ENCODE measurements around the gene ACOT13.

The ACOT13 gene

DNA sequence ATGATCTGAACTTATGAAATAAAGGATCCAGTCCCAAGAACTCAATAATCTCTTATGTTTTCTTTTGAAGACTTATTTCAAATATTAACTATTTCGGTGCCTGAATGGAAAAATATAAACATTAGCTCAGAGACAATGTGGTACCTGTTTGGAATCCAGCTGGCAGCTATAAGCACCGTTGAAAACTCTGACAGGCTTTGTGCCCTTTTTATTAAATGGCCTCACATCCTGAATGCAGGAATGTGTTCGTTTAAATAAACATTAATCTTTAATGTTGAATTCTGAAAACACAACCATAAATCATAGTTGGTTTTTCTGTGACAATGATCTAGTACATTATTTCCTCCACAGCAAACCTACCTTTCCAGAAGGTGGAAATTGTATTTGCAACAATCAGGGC is 16.5 kb upstream of the ACOT13 start:
- no peak overlapping the region for H3K4me2 ChIP-seq (ENCODE audit: insufficient read depth, low read length, poor library complexity, severe bottlenecking)
- H3K23ac ChIP-seq (ENCODE audit: low read depth, low read length, poor library complexity), result no peak overlapping the region
- no peak overlapping the region for H2AK5ac ChIP-seq (ENCODE audit: low read depth, low read length)
- peaks cover 6 to 65% of the 10 kb centered on the region in 2 donors for H3K36me3 ChIP-seq (replicated peaks in 1 of 2; ENCODE audit: control insufficient read depth in 2 of 2, insufficient read depth in 2 of 2, low read length in 2 of 2)
- no peak overlapping the region for H2BK5ac ChIP-seq (ENCODE audit: low read length)
- H3K4me3 ChIP-seq (ENCODE audit: low read length in 2 of 2), result no peak overlapping the region
- no peak for DNase-seq (ENCODE audit: low spot score)
- H2BK15ac ChIP-seq (ENCODE audit: low read length), result no peak overlapping the region
- H3K79me1 ChIP-seq (ENCODE audit: low read depth, low read length), result peaks cover 2% of the 10 kb centered on the region
- H3K27ac ChIP-seq (replicated peaks; ENCODE audit: low read length), result no peak overlapping the region
- H2AFZ ChIP-seq (ENCODE audit: low read length), result no peak overlapping the region
- H3K4me1 ChIP-seq (ENCODE audit: control insufficient read depth in 2 of 2, insufficient read depth in 1 of 2, low read depth in 1 of 2, low read length in 2 of 2), result peaks cover 4 to 8% of the 10 kb centered on the region in 2 donors
- H3K18ac ChIP-seq (ENCODE audit: low read length), result no peak overlapping the region
- H4K8ac ChIP-seq (ENCODE audit: low read depth, low read length), result no peak overlapping the region
- no peak overlapping the region for H2BK120ac ChIP-seq (ENCODE audit: low read depth, low read length)
- no peak overlapping the region for H3K9ac ChIP-seq (ENCODE audit: low read depth, low read length, poor library complexity)
- H3K14ac ChIP-seq (ENCODE audit: low read length), result no peak overlapping the region
- H3K27me3 ChIP-seq (ENCODE audit: control insufficient read depth in 3 of 3, insufficient read depth in 3 of 3, low read depth in 1 of 3, low read length in 3 of 3), result peaks cover under 1 to 2% (median 1%) of the 10 kb centered on the region in 3 experiments
- H3K9me3 ChIP-seq (replicated peaks in 1 of 2; ENCODE audit: control insufficient read depth in 2 of 2, insufficient read depth in 1 of 2, low read depth in 1 of 2, low read length in 2 of 2), result no peaks in the 10 kb centered on the region
- no peak overlapping the region for H3K4ac ChIP-seq (ENCODE audit: low read length)
- H2BK12ac ChIP-seq (ENCODE audit: low read length), result no peak overlapping the region
- H4K91ac ChIP-seq (ENCODE audit: low read depth, low read length, poor library complexity), result no peak overlapping the region
- no CpG with 5 or more reads among the region's 3 CpGs for WGBS, 2 donors (ENCODE audit: extremely low coverage in 2 of 2, insufficient read length in 2 of 2, insufficient replicate concordance in 1 of 2)

DNA sequence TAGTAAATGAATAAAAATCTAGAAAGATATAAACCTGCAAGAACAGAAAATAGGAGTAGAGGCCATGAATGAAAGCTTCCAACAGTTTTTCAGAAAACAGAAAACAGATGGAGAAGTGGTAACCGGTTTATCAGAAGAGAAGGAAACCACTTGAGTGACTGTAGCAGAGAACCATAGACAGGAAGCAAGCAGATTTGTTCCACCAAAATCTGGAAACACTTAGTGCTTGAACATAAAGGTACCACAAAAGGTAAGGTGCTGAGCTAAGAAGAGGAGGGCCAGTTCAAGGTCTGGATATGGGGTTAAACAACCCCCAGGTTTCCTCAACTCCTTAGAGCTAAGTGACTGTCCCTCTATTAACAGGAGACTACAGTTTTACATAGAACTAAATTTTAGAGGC is 11.7 kb upstream of the ACOT13 start:
- no peak overlapping the region for H3K9ac ChIP-seq (ENCODE audit: low read depth, low read length, poor library complexity)
- no peak overlapping the region for H2BK5ac ChIP-seq (ENCODE audit: low read length)
- H3K4me3 ChIP-seq (ENCODE audit: low read length in 2 of 2), result no peak overlapping the region
- peaks cover 2% of the 10 kb centered on the region for H3K79me1 ChIP-seq (ENCODE audit: low read depth, low read length)
- H3K27me3 ChIP-seq (ENCODE audit: control insufficient read depth in 3 of 3, insufficient read depth in 3 of 3, low read depth in 1 of 3, low read length in 3 of 3), result no peaks in the 10 kb centered on the region
- no peak overlapping the region for H3K4me2 ChIP-seq (ENCODE audit: insufficient read depth, low read length, poor library complexity, severe bottlenecking)
- no peak overlapping the region for H2AK5ac ChIP-seq (ENCODE audit: low read depth, low read length)
- no peak overlapping the region for H3K14ac ChIP-seq (ENCODE audit: low read length)
- no peak overlapping the region for H3K27ac ChIP-seq (replicated peaks; ENCODE audit: low read length)
- H3K23ac ChIP-seq (ENCODE audit: low read depth, low read length, poor library complexity), result no peak overlapping the region
- no CpG with 5 or more reads among the region's 1 CpG for WGBS, 2 donors (ENCODE audit: extremely low coverage in 2 of 2, insufficient read length in 2 of 2, insufficient replicate concordance in 1 of 2)
- H3K4ac ChIP-seq (ENCODE audit: low read length), result no peak overlapping the region
- H2BK120ac ChIP-seq (ENCODE audit: low read depth, low read length), result no peak overlapping the region
- H4K91ac ChIP-seq (ENCODE audit: low read depth, low read length, poor library complexity), result no peak overlapping the region
- no peaks in the 10 kb centered on the region for H3K4me1 ChIP-seq (ENCODE audit: control insufficient read depth in 2 of 2, insufficient read depth in 1 of 2, low read depth in 1 of 2, low read length in 2 of 2)
- H4K8ac ChIP-seq (ENCODE audit: low read depth, low read length), result no peak overlapping the region
- DNase-seq (ENCODE audit: low spot score), result no peak
- peaks cover 9 to 98% of the 10 kb centered on the region in 2 donors for H3K36me3 ChIP-seq (replicated peaks in 1 of 2; ENCODE audit: control insufficient read depth in 2 of 2, insufficient read depth in 2 of 2, low read length in 2 of 2)
- no peak overlapping the region for H2AFZ ChIP-seq (ENCODE audit: low read length)
- H3K9me3 ChIP-seq (replicated peaks in 1 of 2; ENCODE audit: control insufficient read depth in 2 of 2, insufficient read depth in 1 of 2, low read depth in 1 of 2, low read length in 2 of 2), result no peaks in the 10 kb centered on the region
- no peak overlapping the region for H3K18ac ChIP-seq (ENCODE audit: low read length)
- H2BK12ac ChIP-seq (ENCODE audit: low read length), result no peak overlapping the region
- H2BK15ac ChIP-seq (ENCODE audit: low read length), result no peak overlapping the region

DNA sequence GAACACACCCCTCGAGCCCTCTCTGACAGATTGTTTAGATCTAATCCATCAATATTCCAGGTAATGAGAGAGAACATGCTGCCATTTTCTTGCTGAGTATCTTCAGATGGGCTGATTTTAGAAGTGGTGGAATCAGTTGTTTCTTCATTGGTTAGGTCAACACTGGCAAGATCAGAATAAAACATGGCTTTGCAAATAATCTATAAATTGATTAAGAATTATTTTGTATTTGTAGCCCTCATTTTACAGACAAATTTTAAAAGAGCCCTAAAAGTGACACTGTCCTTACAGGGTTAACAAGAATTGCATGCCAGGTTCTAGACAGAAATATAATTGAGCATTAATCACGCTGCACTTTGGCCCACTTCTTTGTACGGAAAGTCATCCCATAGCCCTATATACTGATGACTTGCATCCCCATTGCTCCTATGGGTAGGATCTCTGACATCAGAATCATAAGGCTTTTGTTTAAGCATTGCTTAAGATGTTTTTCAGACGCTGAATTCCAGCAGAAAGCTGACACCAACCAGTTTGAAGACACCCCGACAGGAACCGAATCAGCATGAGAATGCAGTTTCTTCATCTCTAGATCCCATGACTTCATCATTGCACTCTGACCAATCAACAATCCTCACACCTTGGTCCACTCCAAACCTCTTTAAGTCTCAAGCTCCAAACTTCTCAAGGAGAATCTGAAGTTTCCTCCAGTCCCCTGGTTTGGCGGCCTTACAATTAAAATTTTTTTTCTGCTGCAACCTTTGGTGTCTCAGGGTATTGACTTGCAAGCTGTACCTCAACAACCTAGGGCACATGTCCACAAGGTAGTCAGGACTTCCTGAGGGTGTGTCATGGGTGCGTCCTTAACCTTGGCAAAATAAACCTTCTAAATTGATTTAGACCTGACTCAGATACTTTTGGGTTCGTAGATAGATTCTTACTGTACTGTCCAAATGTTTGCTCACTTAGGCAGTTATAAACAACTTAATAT is 8.0 kb upstream of the ACOT13 start:
- WGBS, 2 donors (ENCODE audit: extremely low coverage in 2 of 2, insufficient read length in 2 of 2, insufficient replicate concordance in 1 of 2), result no CpG with 5 or more reads among the region's 9 CpGs
- H3K27ac ChIP-seq (replicated peaks; ENCODE audit: low read length), result no peak overlapping the region
- H3K18ac ChIP-seq (ENCODE audit: low read length), result no peak overlapping the region
- no peak overlapping the region for H2AK5ac ChIP-seq (ENCODE audit: low read depth, low read length)
- H3K27me3 ChIP-seq (ENCODE audit: control insufficient read depth in 3 of 3, insufficient read depth in 3 of 3, low read depth in 1 of 3, low read length in 3 of 3), result no peaks in the 10 kb centered on the region
- no peak overlapping the region for H4K8ac ChIP-seq (ENCODE audit: low read depth, low read length)
- no peak overlapping the region for H2BK15ac ChIP-seq (ENCODE audit: low read length)
- no peak overlapping the region for H3K4me2 ChIP-seq (ENCODE audit: insufficient read depth, low read length, poor library complexity, severe bottlenecking)
- no peaks in the 10 kb centered on the region for H3K79me1 ChIP-seq (ENCODE audit: low read depth, low read length)
- H3K9ac ChIP-seq (ENCODE audit: low read depth, low read length, poor library complexity), result no peak overlapping the region
- H3K4ac ChIP-seq (ENCODE audit: low read length), result no peak overlapping the region
- H3K4me3 ChIP-seq (ENCODE audit: low read length in 2 of 2), result no peak overlapping the region
- no peak overlapping the region for H2BK5ac ChIP-seq (ENCODE audit: low read length)
- H2BK12ac ChIP-seq (ENCODE audit: low read length), result no peak overlapping the region
- no peaks in the 10 kb centered on the region for H3K9me3 ChIP-seq (replicated peaks in 1 of 2; ENCODE audit: control insufficient read depth in 2 of 2, insufficient read depth in 1 of 2, low read depth in 1 of 2, low read length in 2 of 2)
- H3K36me3 ChIP-seq (replicated peaks in 1 of 2; ENCODE audit: control insufficient read depth in 2 of 2, insufficient read depth in 2 of 2, low read length in 2 of 2), result peaks cover 8 to 96% of the 10 kb centered on the region in 2 donors
- H2BK120ac ChIP-seq (ENCODE audit: low read depth, low read length), result no peak overlapping the region
- no peak overlapping the region for H3K23ac ChIP-seq (ENCODE audit: low read depth, low read length, poor library complexity)
- DNase-seq (ENCODE audit: low spot score), result no peak
- H3K4me1 ChIP-seq (ENCODE audit: control insufficient read depth in 2 of 2, insufficient read depth in 1 of 2, low read depth in 1 of 2, low read length in 2 of 2), result peaks cover 0 to 7% of the 10 kb centered on the region in 2 donors
- no peak overlapping the region for H4K91ac ChIP-seq (ENCODE audit: low read depth, low read length, poor library complexity)
- H2AFZ ChIP-seq (ENCODE audit: low read length), result no peak overlapping the region
- no peak overlapping the region for H3K14ac ChIP-seq (ENCODE audit: low read length)

DNA sequence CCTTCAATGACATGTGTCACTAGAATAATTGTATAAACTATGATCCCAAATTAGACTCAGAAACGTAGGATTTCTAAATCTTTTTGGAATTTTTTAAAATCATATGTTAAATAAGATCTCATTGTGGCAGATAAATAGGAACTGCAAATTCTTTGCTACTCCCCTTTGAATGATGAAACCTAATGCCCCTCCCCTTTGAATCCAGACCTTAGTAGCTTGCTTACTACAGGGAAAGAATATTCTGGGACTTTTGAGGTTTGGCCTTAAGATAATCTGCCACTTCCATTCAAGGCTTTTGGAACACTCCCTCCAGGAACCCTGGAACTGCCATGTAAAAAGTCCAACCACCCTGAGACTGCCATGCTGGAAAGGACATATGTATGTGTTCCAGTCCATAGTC is 7.3 kb upstream of the ACOT13 start:
- H4K91ac ChIP-seq (ENCODE audit: low read depth, low read length, poor library complexity), result no peak overlapping the region
- H3K9me3 ChIP-seq (replicated peaks in 1 of 2; ENCODE audit: control insufficient read depth in 2 of 2, insufficient read depth in 1 of 2, low read depth in 1 of 2, low read length in 2 of 2), result no peaks in the 10 kb centered on the region
- no peak overlapping the region for H2AFZ ChIP-seq (ENCODE audit: low read length)
- no peak overlapping the region for H3K4ac ChIP-seq (ENCODE audit: low read length)
- H2BK120ac ChIP-seq (ENCODE audit: low read depth, low read length), result no peak overlapping the region
- H3K4me3 ChIP-seq (ENCODE audit: low read length in 2 of 2), result no peak overlapping the region
- H3K4me1 ChIP-seq (ENCODE audit: control insufficient read depth in 2 of 2, insufficient read depth in 1 of 2, low read depth in 1 of 2, low read length in 2 of 2), result peaks cover 0 to 7% of the 10 kb centered on the region in 2 donors
- peaks cover 9 to 96% of the 10 kb centered on the region in 2 donors for H3K36me3 ChIP-seq (replicated peaks in 1 of 2; ENCODE audit: control insufficient read depth in 2 of 2, insufficient read depth in 2 of 2, low read length in 2 of 2)
- no peak overlapping the region for H2AK5ac ChIP-seq (ENCODE audit: low read depth, low read length)
- no peak overlapping the region for H3K4me2 ChIP-seq (ENCODE audit: insufficient read depth, low read length, poor library complexity, severe bottlenecking)
- H2BK12ac ChIP-seq (ENCODE audit: low read length), result no peak overlapping the region
- no peaks in the 10 kb centered on the region for H3K79me1 ChIP-seq (ENCODE audit: low read depth, low read length)
- H3K14ac ChIP-seq (ENCODE audit: low read length), result no peak overlapping the region
- H3K23ac ChIP-seq (ENCODE audit: low read depth, low read length, poor library complexity), result no peak overlapping the region
- H2BK15ac ChIP-seq (ENCODE audit: low read length), result no peak overlapping the region
- no peak for DNase-seq (ENCODE audit: low spot score)
- no peak overlapping the region for H4K8ac ChIP-seq (ENCODE audit: low read depth, low read length)
- no peak overlapping the region for H3K9ac ChIP-seq (ENCODE audit: low read depth, low read length, poor library complexity)
- no peak overlapping the region for H2BK5ac ChIP-seq (ENCODE audit: low read length)
- no peak overlapping the region for H3K27ac ChIP-seq (replicated peaks; ENCODE audit: low read length)
- H3K27me3 ChIP-seq (ENCODE audit: control insufficient read depth in 3 of 3, insufficient read depth in 3 of 3, low read depth in 1 of 3, low read length in 3 of 3), result no peaks in the 10 kb centered on the region
- no CpG with 5 or more reads among the region's 1 CpG for WGBS, 2 donors (ENCODE audit: extremely low coverage in 2 of 2, insufficient read length in 2 of 2, insufficient replicate concordance in 1 of 2)
- no peak overlapping the region for H3K18ac ChIP-seq (ENCODE audit: low read length)

Measured in neuronal stem cell (in vitro differentiated cells).